ENCODE results near the gene RHBDL2.
"Not testable (repeated sequence)": the region's sequence is repeated elsewhere in the genome, so short reads cannot be mapped to it uniquely, and the experiment has no call there.

RHBDL2 gene

DNA sequence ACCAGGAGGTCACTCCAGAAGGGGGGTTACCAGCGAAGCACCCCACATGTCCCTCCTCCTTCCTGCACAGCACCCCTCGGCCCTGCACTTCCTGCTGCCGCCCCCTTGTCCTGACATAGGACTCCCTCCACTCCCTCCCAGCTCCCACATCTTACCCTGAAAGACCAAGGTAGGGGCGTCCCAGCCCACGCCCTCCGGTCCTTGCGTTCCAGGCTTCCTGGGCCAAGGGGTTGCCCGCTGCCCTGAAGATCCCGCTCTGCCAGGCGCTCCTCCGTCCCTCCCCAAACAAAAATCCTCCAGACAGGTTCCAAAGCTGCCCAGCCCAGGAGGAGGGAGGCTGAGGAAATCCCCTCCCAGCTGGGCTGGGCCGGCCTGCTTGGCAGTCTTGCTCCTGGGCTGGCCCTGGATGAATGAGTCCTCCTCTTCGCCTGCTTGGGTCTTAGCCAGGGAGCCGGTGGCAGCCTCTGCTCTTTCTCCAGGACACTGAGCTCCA, at the start of gene RHBDL2:
RHBDL2 (minus strand) TSS at position 304 of the 493 bp plus-strand sequence. CDS start 22,618 bp downstream, outside the sequence.
- FAIRE-seq = no peak
- no peak for DNase-seq (ENCODE audit: extremely low spot score, insufficient read length, low read depth)

- peak; percentile 92 for FAIRE-seq
- DNase-seq (ENCODE audit: extremely low spot score, insufficient read length, low read depth) = peak; percentile 98
Measured at GRCh38 chr1:38990738-38991637, 49.4 kb upstream of the RHBDL2 start, which contains the start of gene AKIRIN1. Gene AKIRIN1 (plus strand): TSS chr1:38991276. CDS start chr1:38991381, 105 bp downstream.

GRCh38 chr1:38990386-38990737, 48.7 kb upstream of the RHBDL2 start:
- FAIRE-seq (no peak), DNase-seq (ENCODE audit: extremely low spot score, insufficient read length, low read depth) (no peak)

DNA sequence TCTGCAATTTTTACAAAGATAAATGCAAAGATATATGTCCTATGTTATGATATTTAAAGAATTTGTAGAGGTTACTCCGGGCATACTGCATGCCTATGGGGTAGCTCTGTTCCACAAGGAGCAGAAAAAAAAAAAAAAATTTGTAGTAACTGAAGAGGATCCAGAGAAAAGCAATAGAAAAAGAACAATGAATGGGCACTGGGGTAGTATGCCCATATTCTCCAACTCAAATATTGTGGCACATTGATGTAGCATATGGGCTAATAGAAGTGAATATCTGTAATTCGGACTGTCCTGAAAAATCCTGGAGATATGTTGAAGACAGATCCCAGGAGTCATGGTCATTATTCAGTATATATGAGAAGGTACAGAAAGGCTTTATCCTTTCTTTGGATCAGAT, 48.3 kb upstream of the RHBDL2 start:
- DNase-seq (ENCODE audit: extremely low spot score, insufficient read length, low read depth) (no peak), FAIRE-seq (no peak)

DNA sequence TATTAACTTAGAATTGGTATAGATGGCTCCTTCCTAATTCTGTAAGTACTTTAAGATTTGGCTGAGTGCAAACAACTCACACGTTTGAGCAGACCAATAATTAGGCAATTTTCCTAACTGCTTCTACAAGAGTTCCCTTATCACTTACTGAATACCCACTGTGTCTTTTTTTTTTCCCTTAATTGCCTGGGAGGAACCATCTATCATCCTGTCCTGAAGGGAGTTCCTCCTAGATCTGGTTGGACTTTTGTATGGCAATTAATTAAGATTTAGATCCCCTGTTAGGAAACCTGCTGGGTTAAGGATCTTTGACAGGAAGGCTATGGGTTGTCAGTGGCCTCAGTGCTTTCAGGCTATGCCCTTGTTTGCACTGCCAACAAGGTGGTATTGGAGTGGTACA, 37.8 kb upstream of the RHBDL2 start:
- DNase-seq (ENCODE audit: extremely low spot score, insufficient read length, low read depth); FAIRE-seq: not testable (repeated sequence)

DNA sequence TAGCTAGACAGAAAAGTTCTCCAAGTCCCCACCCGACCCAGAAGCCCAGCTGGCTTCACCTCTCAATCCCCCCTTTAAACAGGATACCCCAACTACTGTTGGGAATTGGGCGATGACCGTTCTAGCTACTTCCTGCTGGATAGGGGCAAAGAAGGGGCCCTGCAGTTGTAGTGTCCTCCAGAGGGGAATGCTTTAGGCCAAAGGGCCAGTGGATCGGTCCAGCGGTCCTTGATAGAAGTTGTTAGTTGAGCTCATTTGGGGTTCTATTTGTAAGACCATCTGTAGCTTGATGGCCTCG, 36.6 kb upstream of the RHBDL2 start:
- not testable (repeated sequence) for FAIRE-seq; DNase-seq (ENCODE audit: extremely low spot score, insufficient read length, low read depth)

- DNase-seq (ENCODE audit: extremely low spot score, insufficient read length, low read depth); FAIRE-seq: not testable (repeated sequence)
Measured at GRCh38 chr1:38977399-38978244, 36.0 kb upstream of the RHBDL2 start.

- no peak for FAIRE-seq
- DNase-seq (ENCODE audit: extremely low spot score, insufficient read length, low read depth) = no peak
Measured at GRCh38 chr1:38973659-38974437, 32.2 kb upstream of the RHBDL2 start.

- FAIRE-seq; DNase-seq (ENCODE audit: extremely low spot score, insufficient read length, low read depth): not testable (repeated sequence)
Measured at GRCh38 chr1:38973145-38973544, 31.5 kb upstream of the RHBDL2 start.

DNA sequence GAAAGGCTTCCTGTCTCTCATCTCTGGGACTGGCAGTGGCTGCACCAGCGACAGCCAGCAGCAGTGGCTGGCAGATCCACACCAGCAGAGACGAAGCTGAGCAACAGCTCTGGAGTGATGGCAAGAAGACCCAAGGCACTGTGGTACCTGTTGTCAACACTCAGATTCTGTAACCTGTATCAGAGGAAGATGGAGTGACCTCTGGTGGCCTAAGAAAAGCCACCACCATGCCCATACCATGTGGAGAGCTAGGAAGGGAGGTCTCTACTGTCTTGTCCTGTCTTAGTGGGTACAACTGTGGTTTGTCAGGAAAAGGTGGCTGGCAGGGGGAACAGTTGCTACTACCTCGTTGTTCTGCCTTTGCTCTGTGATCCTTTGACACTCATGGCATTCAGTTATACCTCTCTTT, 22.5 kb upstream of the RHBDL2 start:
- DNase-seq (ENCODE audit: extremely low spot score, insufficient read length, low read depth) (no peak), FAIRE-seq (no peak)

DNA sequence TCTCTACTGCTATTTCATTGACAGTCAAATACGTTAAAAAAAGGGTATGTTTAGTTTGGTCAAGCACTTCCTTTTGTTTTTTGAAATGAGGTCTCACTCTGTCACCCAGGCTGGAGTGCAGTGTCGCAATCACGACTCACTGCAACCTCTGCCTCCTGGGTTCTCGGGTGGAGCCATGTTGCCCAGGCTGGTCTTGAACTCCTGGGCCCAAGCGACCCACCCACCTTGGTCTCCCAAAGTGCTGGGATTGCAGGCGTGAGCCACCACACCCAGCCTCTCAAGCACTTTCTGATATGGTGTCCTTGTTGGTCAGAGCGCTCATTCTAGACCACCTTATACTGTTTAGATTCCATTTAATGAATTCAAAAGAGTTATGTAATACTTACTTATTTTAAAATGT, 20.9 kb upstream of the RHBDL2 start:
- FAIRE-seq = no peak
- DNase-seq (ENCODE audit: extremely low spot score, insufficient read length, low read depth) = no peak

DNA sequence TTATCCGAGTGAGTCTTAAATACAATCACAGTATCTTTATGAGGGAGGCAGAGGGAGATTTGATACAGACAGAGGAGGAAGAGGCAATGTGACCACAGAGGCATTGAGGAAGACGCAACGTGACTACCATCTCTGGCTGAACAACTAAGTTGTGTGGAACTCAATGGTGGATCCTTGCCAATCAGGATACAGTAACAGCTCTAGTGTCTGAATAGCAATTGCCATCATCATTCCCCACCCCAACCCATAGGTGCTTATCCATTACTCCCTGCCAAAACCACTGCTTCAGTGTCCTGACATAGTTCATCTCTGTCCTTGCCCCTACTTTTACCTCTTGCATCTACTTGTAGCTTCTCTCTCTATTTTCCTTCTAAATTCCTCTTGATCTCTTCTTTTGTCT, 20.5 kb upstream of the RHBDL2 start:
- no peak for DNase-seq (ENCODE audit: extremely low spot score, insufficient read length, low read depth)

DNA sequence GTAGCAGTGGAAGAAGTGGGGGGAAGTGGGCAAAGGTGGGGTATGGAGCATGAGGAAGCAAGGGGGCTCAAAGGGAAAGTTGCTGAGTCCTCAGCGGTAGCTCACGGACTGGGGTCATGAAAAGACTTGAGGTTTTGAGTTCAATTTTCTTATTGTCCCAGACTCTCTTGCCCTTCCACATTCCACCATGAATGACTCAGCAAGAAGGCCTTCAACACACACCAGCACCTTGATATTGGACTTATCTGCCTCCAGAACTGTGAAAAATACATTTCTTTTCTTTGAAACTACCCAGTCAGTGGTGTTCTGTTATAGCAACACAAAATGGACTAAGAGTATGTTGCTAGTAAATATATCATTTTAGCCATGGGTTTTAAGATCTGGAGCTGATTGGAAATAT, 17.3 kb upstream of the RHBDL2 start:
- DNase-seq (ENCODE audit: extremely low spot score, insufficient read length, low read depth) (no peak), FAIRE-seq (no peak)

More for the DNA sequence above, 20.5 kb upstream of the RHBDL2 start:
- no peak for FAIRE-seq

DNA sequence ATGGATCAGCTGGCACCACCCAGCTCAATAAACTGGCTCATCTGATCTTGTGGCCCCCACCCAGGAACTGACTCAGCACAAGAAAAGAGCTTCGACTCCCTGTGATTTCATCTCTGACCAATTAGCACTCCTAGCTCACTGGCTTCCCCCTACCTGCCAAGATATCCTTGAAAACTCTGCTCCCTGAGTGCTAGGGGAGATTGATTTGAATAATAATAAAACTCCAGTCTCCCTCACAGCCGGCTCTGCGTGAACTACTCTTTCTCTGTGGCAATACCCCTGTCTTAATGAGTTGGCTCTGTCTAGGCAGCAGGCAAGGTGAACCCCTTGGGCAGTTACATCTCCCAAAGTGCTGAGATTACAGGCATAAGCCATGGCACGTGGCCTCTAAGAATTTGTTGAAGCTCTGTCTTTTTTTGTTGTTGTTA, 11.8 kb upstream of the RHBDL2 start:
- FAIRE-seq = no peak
- no peak for DNase-seq (ENCODE audit: extremely low spot score, insufficient read length, low read depth)

GRCh38 chr1:38950553-38950952, 8.9 kb upstream of the RHBDL2 start:
- no peak for DNase-seq (ENCODE audit: extremely low spot score, insufficient read length, low read depth)
- no peak for FAIRE-seq

GRCh38 chr1:38944547-38944946, 2.9 kb upstream of the RHBDL2 start:
- DNase-seq (ENCODE audit: extremely low spot score, insufficient read length, low read depth) (no peak), FAIRE-seq (no peak)

DNA sequence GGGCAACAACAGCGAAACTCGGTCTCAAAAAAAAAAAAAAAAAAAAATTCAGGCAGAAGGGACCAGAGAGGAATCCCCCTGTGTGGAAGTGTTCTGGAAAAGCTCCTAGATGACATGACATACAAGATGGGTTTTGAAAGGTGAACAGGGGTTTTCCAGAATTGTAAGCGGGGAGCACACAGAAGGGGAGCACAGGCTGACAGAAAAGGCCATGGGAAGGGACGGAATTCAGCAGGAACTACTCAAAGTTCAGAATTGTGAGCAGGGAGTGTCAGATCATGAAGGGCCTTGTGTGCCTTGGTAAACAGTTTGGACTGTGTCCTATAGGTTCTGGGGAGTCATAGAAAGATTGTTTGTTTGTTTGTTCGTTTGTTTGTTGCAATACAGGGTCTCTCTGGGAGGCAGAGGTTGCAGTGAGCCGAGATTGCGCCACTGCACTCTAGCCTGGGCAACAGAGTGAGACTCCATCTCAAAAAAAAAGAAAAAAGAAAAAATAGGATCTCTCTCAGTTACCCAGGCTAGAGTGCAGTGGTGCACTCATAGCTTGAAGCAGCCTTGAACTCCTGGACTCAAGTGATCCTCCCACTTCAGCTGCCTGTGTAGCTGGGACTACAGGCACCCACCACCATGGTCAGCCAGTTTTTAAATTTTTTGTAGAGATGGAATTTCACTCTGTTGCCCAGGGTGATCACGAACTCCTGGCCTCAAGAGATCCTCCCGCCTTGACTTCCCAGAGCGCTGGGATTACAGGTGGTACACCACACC, 1.2 kb upstream of the RHBDL2 start:
- FAIRE-seq (no peak), DNase-seq (ENCODE audit: extremely low spot score, insufficient read length, low read depth) (no peak)

GRCh38 chr1:38941093-38941492, 537 bp downstream of the RHBDL2 start:
- DNase-seq (ENCODE audit: extremely low spot score, insufficient read length, low read depth) (no peak), FAIRE-seq (no peak)

GRCh38 chr1:38940339-38941047, 1.1 kb downstream of the RHBDL2 start:
- DNase-seq (ENCODE audit: extremely low spot score, insufficient read length, low read depth) (no peak), FAIRE-seq (no peak)
